ENCODE results near the gene CEACAM19. TPM values are rescaled to one million over a fixed set of nuclear protein-coding genes. Genes with fewer than 3 reads are reported as not detected.

CEACAM19 gene
- total and polyA plus RNA-seq, 2 donors from 2014 or later = 5.1 to 5.5 TPM

GRCh38 chr19:44728178-44728577, 56.9 kb downstream of the CEACAM19 start:
- Histone ChIP-seq H3K36me3 (ENCODE audit: control insufficient read depth in 2 of 3, insufficient read depth in 3 of 3, low read length in 3 of 3) (no peaks in the 10 kb centered on the region), H3K27me3 (ENCODE audit: control insufficient read depth, insufficient read depth, low read length) (no peaks in the 10 kb centered on the region), H3K4me1 (ENCODE audit: control insufficient read depth in 2 of 3, insufficient read depth in 2 of 3, low read depth in 1 of 3, low read length in 3 of 3) (peaks cover 0 to 13% (median 11%) of the 10 kb centered on the region in 3 donors), H3K27ac (ENCODE audit: low read depth in 2 of 2, low read length in 2 of 2) (no peak overlapping the region), H3K9ac (ENCODE audit: low read length in 3 of 3) (no peak overlapping the region), H3K4me3 (ENCODE audit: low read length in 3 of 3) (no peak overlapping the region), H3K9me3 (ENCODE audit: control insufficient read depth in 2 of 3, insufficient read depth in 1 of 3, low read length in 3 of 3) (no peaks in the 10 kb centered on the region)
- no peak for DNase-seq
- no peak for TF ChIP-seq CTCF (IDR thresholded peaks at IDR 0.05; ENCODE audit: borderline replicate concordance, extremely low read depth, insufficient read depth)
- FAIRE-seq = no peak
- intact Hi-C loops (cut with DNase I) = loop anchor here (5.0 kb wide), 1 partner anchor 39 kb away; no protein-coding TSS in a partner anchor

- no peak for FAIRE-seq
Measured at GRCh38 chr19:44729516-44730033, 58.3 kb downstream of the CEACAM19 start.

GRCh38 chr19:44731081-44731480, 59.8 kb downstream of the CEACAM19 start:
- Histone ChIP-seq H3K4me1 (ENCODE audit: control insufficient read depth in 2 of 3, insufficient read depth in 2 of 3, low read depth in 1 of 3, low read length in 3 of 3) (no peaks in the 10 kb centered on the region), H3K9me3 (ENCODE audit: control insufficient read depth in 2 of 3, insufficient read depth in 1 of 3, low read length in 3 of 3) (no peaks in the 10 kb centered on the region), H3K4me3 (ENCODE audit: low read length in 3 of 3) (no peak overlapping the region), H3K36me3 (ENCODE audit: control insufficient read depth in 2 of 3, insufficient read depth in 3 of 3, low read length in 3 of 3) (no peaks in the 10 kb centered on the region), H3K27me3 (ENCODE audit: control insufficient read depth, insufficient read depth, low read length) (no peaks in the 10 kb centered on the region), H3K9ac (ENCODE audit: low read length in 3 of 3) (no peak overlapping the region), H3K27ac (ENCODE audit: low read depth in 2 of 2, low read length in 2 of 2) (no peak overlapping the region)
- FAIRE-seq = no peak
- intact Hi-C loops (cut with DNase I) = no loop called here
- TF ChIP-seq CTCF (IDR thresholded peaks at IDR 0.05; ENCODE audit: borderline replicate concordance, extremely low read depth, insufficient read depth) = no peak
- DNase-seq = no peak

More at GRCh38 chr19:44729516-44730033, 58.3 kb downstream of the CEACAM19 start:
- no peak overlapping the region for H3K27ac ChIP-seq (ENCODE audit: low read depth in 2 of 2, low read length in 2 of 2)
- intact Hi-C loops (cut with DNase I) = loop anchor here (5.0 kb wide), 1 partner anchor 38 kb away; no protein-coding TSS in a partner anchor
- no peak overlapping the region for H3K9ac ChIP-seq (ENCODE audit: low read length in 3 of 3)
- DNase-seq = no peak
- H3K36me3 ChIP-seq (ENCODE audit: control insufficient read depth in 2 of 3, insufficient read depth in 3 of 3, low read length in 3 of 3) = no peaks in the 10 kb centered on the region
- TF ChIP-seq CTCF (IDR thresholded peaks at IDR 0.05; ENCODE audit: borderline replicate concordance, extremely low read depth, insufficient read depth) = no peak
- H3K9me3 ChIP-seq (ENCODE audit: control insufficient read depth in 2 of 3, insufficient read depth in 1 of 3, low read length in 3 of 3) = no peaks in the 10 kb centered on the region
- no peaks in the 10 kb centered on the region for H3K27me3 ChIP-seq (ENCODE audit: control insufficient read depth, insufficient read depth, low read length)
- no peak overlapping the region for H3K4me3 ChIP-seq (ENCODE audit: low read length in 3 of 3)
- peaks cover 0 to 9% (median 6%) of the 10 kb centered on the region in 3 donors for H3K4me1 ChIP-seq (ENCODE audit: control insufficient read depth in 2 of 3, insufficient read depth in 2 of 3, low read depth in 1 of 3, low read length in 3 of 3)

GRCh38 chr19:44731622-44732021, 60.3 kb downstream of the CEACAM19 start:
- intact Hi-C loops (cut with DNase I) = no loop called here
- FAIRE-seq (no peak), DNase-seq (no peak)
- Histone ChIP-seq H3K9ac (ENCODE audit: low read length in 3 of 3) (no peak overlapping the region), H3K36me3 (ENCODE audit: control insufficient read depth in 2 of 3, insufficient read depth in 3 of 3, low read length in 3 of 3) (no peaks in the 10 kb centered on the region), H3K27ac (ENCODE audit: low read depth in 2 of 2, low read length in 2 of 2) (no peak overlapping the region), H3K27me3 (ENCODE audit: control insufficient read depth, insufficient read depth, low read length) (no peaks in the 10 kb centered on the region), H3K4me3 (ENCODE audit: low read length in 3 of 3) (no peak overlapping the region), H3K9me3 (ENCODE audit: control insufficient read depth in 2 of 3, insufficient read depth in 1 of 3, low read length in 3 of 3) (no peaks in the 10 kb centered on the region), H3K4me1 (ENCODE audit: control insufficient read depth in 2 of 3, insufficient read depth in 2 of 3, low read depth in 1 of 3, low read length in 3 of 3) (no peaks in the 10 kb centered on the region)
- TF ChIP-seq CTCF (IDR thresholded peaks at IDR 0.05; ENCODE audit: borderline replicate concordance, extremely low read depth, insufficient read depth) = no peak
